Liver (tissue), 3 donors: Measurements from ENCODE around the gene PHTF2.

Source experiments
- ATF3 ChIP-seq: IDR thresholded peaks from 2 replicates; pipeline ENCODE4 v1.6.1; 2016; ENCODE audit warnings: antibody characterized with exemption
- CTCF ChIP-seq: fragments of 150-350 bp; IDR thresholded peaks from 2 replicates; pipeline ENCODE4 v1.5.1; 2017; ENCODE audit warnings: improper control_type of control experiment, low read depth, low read length; ENCODE audit not compliant: missing input control
- EGR1 ChIP-seq, 2 donors: IDR thresholded peaks; 2 replicates each; pipeline ENCODE4 v1.6.1; 2016 to 2018; ENCODE audit warnings: antibody characterized with exemption in 2 of 2, low read depth in 2 of 2
- GABPA ChIP-seq, 2 donors: IDR thresholded peaks in 1 of 2; conservative IDR thresholded peaks in 1 of 2; 2 replicates each; pipeline ENCODE4 v1.6.1; 2016; ENCODE audit warnings: antibody characterized with exemption in 2 of 2, mild to moderate bottlenecking in 1 of 2, moderate library complexity in 1 of 2
- HNF4A ChIP-seq, 2 donors: conservative IDR thresholded peaks; 2 replicates each; pipeline ENCODE4 v1.6.1; 2016; ENCODE audit warnings: antibody characterized with exemption in 2 of 2, mild to moderate bottlenecking in 2 of 2
- JUND ChIP-seq, 2 donors: IDR thresholded peaks; 2 replicates each; pipeline ENCODE4 v1.6.1; 2016; ENCODE audit warnings: antibody characterized with exemption in 2 of 2
- MAX ChIP-seq: IDR thresholded peaks from 2 replicates; pipeline ENCODE4 v1.6.1; 2016; ENCODE audit warnings: antibody characterized with exemption
- RAD21 ChIP-seq, 2 donors: IDR thresholded peaks; 2 replicates each; pipeline ENCODE4 v1.6.1; 2016; ENCODE audit warnings: antibody characterized with exemption in 2 of 2, mild to moderate bottlenecking in 2 of 2
- REST ChIP-seq: IDR thresholded peaks from 2 replicates; pipeline ENCODE4 v1.6.1; 2016; ENCODE audit warnings: antibody characterized with exemption, mild to moderate bottlenecking
- RXRA ChIP-seq, 2 donors: IDR thresholded peaks; 2 replicates each; pipeline ENCODE4 v1.6.1; 2017 to 2018; ENCODE audit warnings: antibody characterized with exemption in 2 of 2, mild to moderate bottlenecking in 1 of 2
- TAF1 ChIP-seq: conservative IDR thresholded peaks from 2 replicates; pipeline ENCODE4 v1.6.1; 2016; ENCODE audit warnings: antibody characterized with exemption, mild to moderate bottlenecking
- YY1 ChIP-seq: IDR thresholded peaks from 2 replicates; pipeline ENCODE4 v1.6.1; 2016; ENCODE audit warnings: antibody characterized with exemption, mild to moderate bottlenecking
- ZBTB33 ChIP-seq: IDR thresholded peaks from 2 replicates; pipeline ENCODE4 v1.6.1; 2016; ENCODE audit warnings: antibody characterized with exemption
- donor health status: healthy.
- donor health status: healthy.

- TF ChIP-seq CTCF (no peak), EGR1 (IDR thresholded peaks at IDR 0.05; ENCODE audit: low read depth in 2 of 2) (no peak), GABPA (IDR thresholded peaks at IDR 0.05 in 1 of 2, conservative IDR thresholded peaks at IDR 0.05 in 1 of 2) (no peak), TAF1 (no peak), REST (no peak), ATF3 (no peak), MAX (no peak), RAD21 (IDR thresholded peaks at IDR 0.05) (no peak), YY1 (no peak), JUND (IDR thresholded peaks at IDR 0.05) (no peak), HNF4A (conservative IDR thresholded peaks at IDR 0.05) (no peak), RXRA (IDR thresholded peaks at IDR 0.05) (no peak), ZBTB33 (no peak)
Observed at GRCh38 chr7:77786018-77786417, 12.6 kb upstream of the PHTF2 start.
